ENCODE measurements around the gene PTPRO. TPM values are rescaled to one million over a fixed set of nuclear protein-coding genes. Genes with fewer than 3 reads are reported as not detected.

The PTPRO gene
- total RNA-seq, 2 donors from 2014 or later: 4.6 to 5.6 TPM

Other genes starting within 250 kb of the PTPRO start
- 100 to 1,000 TPM in 1 of 2 donors, 10 to 100 TPM in 1; 98.8 to 107 TPM for gene RERG, start 101.1 kb upstream of the PTPRO start, total RNA-seq

All from posterior vena cava (tissue), 2 donors.